Nephron progenitor cell (in vitro differentiated cells): ENCODE results near the gene RIMBP2.
A peak's percentile ranks its signal among the peaks of the same experiment; 100 is the strongest.
"Not testable (repeated sequence)": the region's sequence is repeated elsewhere in the genome, so short reads cannot be mapped to it uniquely, and the experiment has no call there.

Experiments
- DNase-seq: peaks from one replicate; pipeline ENCODE4 v3.0.0; 2021
- H3K27ac Mint-ChIP-seq: 2 replicates; pipeline ENCODE4 v1.8.0; 2021; ENCODE audit warnings: mild to moderate bottlenecking, moderate library complexity, mixed read lengths
- H3K27me3 Mint-ChIP-seq: 2 replicates; pipeline ENCODE4 v1.8.0; 2021; ENCODE audit warnings: mild to moderate bottlenecking, low read depth, mixed read lengths; ENCODE audit not compliant: poor library complexity
- H3K36me3 Mint-ChIP-seq: 2 replicates; pipeline ENCODE4 v1.8.0; 2021; ENCODE audit warnings: low read depth, mixed read lengths
- H3K4me1 Mint-ChIP-seq: 2 replicates; pipeline ENCODE4 v1.8.0; 2021; ENCODE audit warnings: mixed read lengths
- H3K4me3 Mint-ChIP-seq: 2 replicates; pipeline ENCODE4 v1.8.0; 2021; ENCODE audit warnings: mild to moderate bottlenecking, moderate library complexity, mixed read lengths
- H3K9me3 Mint-ChIP-seq: 2 replicates; pipeline ENCODE4 v1.8.0; 2021; ENCODE audit warnings: mild to moderate bottlenecking, moderate library complexity, mixed read lengths
- TF ChIP-seq, protein P1 (sequence below): fragments of 200-600 bp; sonication (generic); IDR thresholded peaks from 2 replicates; pipeline ENCODE4 v1.5.0; 2021; ENCODE audit warnings: antibody characterized with exemption

The RIMBP2 gene

GRCh38 chr12:130650131-130650530, 66.0 kb downstream of the RIMBP2 start:
- TF ChIP-seq, protein P1, sequence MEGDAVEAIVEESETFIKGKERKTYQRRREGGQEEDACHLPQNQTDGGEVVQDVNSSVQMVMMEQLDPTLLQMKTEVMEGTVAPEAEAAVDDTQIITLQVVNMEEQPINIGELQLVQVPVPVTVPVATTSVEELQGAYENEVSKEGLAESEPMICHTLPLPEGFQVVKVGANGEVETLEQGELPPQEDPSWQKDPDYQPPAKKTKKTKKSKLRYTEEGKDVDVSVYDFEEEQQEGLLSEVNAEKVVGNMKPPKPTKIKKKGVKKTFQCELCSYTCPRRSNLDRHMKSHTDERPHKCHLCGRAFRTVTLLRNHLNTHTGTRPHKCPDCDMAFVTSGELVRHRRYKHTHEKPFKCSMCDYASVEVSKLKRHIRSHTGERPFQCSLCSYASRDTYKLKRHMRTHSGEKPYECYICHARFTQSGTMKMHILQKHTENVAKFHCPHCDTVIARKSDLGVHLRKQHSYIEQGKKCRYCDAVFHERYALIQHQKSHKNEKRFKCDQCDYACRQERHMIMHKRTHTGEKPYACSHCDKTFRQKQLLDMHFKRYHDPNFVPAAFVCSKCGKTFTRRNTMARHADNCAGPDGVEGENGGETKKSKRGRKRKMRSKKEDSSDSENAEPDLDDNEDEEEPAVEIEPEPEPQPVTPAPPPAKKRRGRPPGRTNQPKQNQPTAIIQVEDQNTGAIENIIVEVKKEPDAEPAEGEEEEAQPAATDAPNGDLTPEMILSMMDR = no peak
- peaks cover 38% of the 10 kb centered on the region for H3K4me1 Mint-ChIP-seq

GRCh38 chr12:130649101-130650045, 66.7 kb downstream of the RIMBP2 start:
- Mint-ChIP-seq H3K27me3 (peaks cover 7% of the 10 kb centered on the region), H3K9me3 (peaks cover 9% of the 10 kb centered on the region), H3K27ac (peak overlapping the region; percentile 51), H3K4me1 (peaks cover 35% of the 10 kb centered on the region), H3K36me3 (no peaks in the 10 kb centered on the region), H3K4me3 (no peak overlapping the region)
- DNase-seq = no peak
- TF ChIP-seq, protein P1 = no peak

More at GRCh38 chr12:130650131-130650530, 66.0 kb downstream of the RIMBP2 start:
- no peak for DNase-seq
- no peak overlapping the region for H3K27ac Mint-ChIP-seq
- H3K27me3 Mint-ChIP-seq = peaks cover 7% of the 10 kb centered on the region
- H3K36me3 Mint-ChIP-seq = no peaks in the 10 kb centered on the region
- peaks cover 15% of the 10 kb centered on the region for H3K9me3 Mint-ChIP-seq
- H3K4me3 Mint-ChIP-seq = no peak overlapping the region

DNA sequence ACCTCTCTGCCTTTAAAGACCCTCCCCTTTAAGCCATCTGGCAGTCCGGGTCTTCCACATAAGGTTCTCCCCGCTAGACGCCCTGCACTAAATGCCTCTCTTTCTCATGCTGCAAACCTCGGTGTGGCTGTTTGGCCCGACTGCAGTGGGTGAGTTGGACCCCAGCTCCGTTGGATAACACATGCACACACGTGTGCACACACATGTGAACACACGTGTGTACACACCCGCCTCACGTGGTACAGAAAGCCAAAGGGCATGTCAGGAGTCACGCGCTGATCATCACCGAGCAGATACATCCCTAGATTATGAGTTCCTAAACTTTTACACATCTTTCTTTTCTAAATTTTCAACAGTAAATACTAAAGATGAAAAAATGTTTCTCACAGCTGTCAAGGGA, 68.3 kb downstream of the RIMBP2 start:
- Mint-ChIP-seq H3K36me3 (no peaks in the 10 kb centered on the region), H3K9me3 (peaks cover under 1% of the 10 kb centered on the region), H3K4me1 (peaks cover 35% of the 10 kb centered on the region), H3K27ac (no peak overlapping the region), H3K27me3 (peaks cover 7% of the 10 kb centered on the region), H3K4me3 (no peak overlapping the region)
- TF ChIP-seq, protein P1 = no peak
- DNase-seq = no peak

DNA sequence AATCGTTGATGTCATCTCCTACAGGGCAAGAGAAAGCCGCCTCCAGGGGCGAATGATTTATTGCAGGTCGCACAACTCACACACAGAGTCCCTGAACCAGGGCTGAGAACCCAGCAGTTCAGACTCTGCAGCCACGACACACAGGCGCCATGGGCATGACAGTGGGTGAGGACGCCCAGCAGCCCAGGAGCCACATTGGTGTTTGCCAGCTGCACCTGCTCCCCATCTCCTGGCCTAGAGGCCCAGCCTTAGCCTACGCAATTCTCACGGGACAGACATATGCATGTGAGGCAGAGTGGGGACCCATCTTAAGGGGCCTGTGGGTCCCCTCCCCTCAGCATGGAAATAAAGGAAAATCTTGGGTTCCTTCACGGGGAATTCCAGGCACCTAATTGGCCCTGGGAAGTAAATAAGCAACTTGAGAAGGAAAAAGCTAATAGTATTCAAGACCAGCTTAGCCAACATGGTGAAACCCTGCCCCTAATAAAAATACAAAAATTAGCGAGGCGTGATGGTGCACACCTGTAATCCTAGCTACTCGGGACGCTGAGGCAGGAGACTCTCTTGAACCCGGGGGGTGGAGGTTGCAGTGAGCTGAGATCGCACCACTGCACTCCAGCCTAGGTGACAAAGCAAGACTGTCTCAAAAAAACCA, 69.3 kb downstream of the RIMBP2 start:
- Mint-ChIP-seq H3K9me3 (no peaks in the 10 kb centered on the region), H3K4me3 (no peak overlapping the region), H3K27ac (peak overlapping the region; percentile 45), H3K4me1 (peaks cover 35% of the 10 kb centered on the region), H3K36me3 (no peaks in the 10 kb centered on the region), H3K27me3 (peaks cover 7% of the 10 kb centered on the region)
- TF ChIP-seq, protein P1 = no peak
- no peak for DNase-seq

GRCh38 chr12:130646191-130646590, 69.9 kb downstream of the RIMBP2 start:
- H3K4me3 Mint-ChIP-seq, H3K9me3 Mint-ChIP-seq, H3K36me3 Mint-ChIP-seq, DNase-seq, H3K27me3 Mint-ChIP-seq: not testable (repeated sequence)
- H3K4me1 Mint-ChIP-seq = peaks cover 35% of the 10 kb centered on the region
- peak overlapping the region; percentile 75 for H3K27ac Mint-ChIP-seq

DNA sequence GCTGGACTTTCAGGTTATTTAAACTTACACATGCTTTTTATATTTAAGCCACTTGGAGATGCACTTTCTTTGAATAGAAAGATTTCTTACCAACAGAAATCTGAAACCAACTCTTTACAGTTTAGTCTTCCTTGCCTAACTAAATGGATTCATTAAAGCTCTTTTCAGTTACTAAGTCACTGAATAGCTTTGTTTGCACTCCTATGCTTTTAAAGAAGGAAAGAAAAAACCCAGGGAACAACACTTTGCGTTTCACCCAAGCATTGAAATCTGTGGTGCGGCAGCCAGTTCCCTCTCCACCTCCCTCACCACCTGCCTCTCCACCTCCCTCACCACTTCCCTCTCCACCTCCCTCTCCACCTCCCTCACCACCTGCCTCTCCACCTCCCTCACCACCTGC, 70.3 kb downstream of the RIMBP2 start:
- Mint-ChIP-seq H3K27me3 (peaks cover 7% of the 10 kb centered on the region), H3K4me1 (peaks cover 31% of the 10 kb centered on the region), H3K36me3 (no peaks in the 10 kb centered on the region), H3K9me3 (no peaks in the 10 kb centered on the region), H3K4me3 (no peak overlapping the region), H3K27ac (no peak overlapping the region)
- TF ChIP-seq, protein P1 = no peak
- DNase-seq = no peak
